ENCODE data around the gene EDC4.
"Not testable (repeated sequence)": the region's sequence is repeated elsewhere in the genome, so short reads cannot be mapped to it uniquely, and the experiment has no call there.

EDC4 gene

DNA sequence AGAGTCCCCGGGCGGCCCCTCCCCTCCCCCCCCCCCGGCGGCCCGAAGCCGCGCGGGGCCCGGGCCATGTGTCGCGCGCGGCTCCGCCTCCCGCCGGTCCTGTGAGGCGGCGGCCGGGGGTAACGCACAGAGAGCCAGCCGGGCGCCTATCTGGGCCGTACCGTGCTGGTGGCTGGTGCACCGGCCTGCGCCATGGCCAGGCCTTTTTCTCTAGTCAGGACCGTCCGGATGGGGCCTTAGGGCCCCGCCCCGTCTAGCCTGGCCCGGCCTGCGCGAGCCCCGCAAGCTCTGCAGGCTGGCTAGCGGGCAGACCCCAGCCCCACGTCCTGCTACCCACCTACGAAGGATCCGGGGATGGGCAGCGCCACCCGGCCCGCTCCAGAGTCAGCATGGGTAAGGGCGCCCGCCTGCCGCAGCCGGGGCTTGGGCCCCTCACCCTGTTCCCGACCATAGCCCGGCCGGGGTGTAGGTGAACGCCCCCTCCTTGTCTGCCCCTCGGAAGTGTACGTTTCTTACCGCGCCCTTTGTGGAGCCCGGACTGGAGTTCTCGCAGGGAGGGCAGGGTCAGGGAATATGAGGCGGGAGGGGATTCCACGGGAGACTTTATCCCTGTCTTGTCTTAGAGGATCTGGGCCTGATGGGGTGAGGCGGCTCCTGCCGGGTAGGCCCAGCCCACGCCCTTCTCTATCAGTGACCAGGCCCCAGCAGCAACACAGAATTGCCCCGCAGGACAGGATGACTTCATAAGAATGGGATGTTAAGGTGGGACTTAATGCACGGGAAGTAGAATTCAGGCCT lies 25.6 kb upstream of the EDC4 start, which contains the start of gene CENPT:
Gene CENPT (minus strand): TSS at position 630 of the 798 bp plus-strand sequence. CDS start 13,834 bp downstream, outside the sequence.
- DNase-seq: peak; percentile 57

DNA sequence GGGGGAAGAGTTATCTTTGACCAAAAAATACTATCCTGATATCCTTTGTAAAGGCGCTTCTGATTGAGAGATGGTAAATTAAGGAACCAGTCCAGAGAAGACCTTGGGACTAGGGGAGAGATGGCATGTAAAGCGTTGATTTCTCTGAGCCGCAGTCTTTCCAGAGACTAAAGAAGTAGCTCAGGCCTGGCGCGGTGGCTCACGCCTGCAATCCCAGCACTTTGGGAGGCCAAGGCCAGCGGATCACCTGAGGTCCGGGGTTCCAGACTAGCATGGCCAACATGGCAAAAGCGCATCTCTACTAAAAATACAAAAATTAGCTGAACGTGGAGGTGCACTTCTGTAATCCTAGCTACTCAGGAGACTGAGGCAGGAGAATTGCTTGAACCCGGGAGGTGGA lies 24.7 kb upstream of the EDC4 start:
- DNase-seq: no peak

DNA sequence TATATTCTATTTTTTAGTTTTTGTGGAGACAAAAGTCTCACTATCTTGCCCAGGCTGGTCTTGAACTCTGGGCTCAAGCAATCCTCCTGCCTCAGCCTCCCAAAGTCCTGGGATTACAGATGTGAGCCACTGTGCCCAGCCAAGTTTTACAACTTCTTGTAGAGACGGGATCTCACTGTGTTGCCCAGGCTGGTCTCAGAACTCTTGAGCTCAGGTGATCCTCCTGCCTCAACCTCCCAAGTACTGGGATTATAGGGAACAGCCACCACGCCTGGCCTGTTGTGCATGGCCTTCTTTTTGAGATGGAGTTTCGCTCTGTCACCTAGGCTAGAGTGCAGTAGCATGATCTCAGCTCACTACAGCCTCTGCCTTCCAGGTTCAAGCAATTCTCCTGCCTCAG lies 19.2 kb upstream of the EDC4 start:
- no peak for DNase-seq

DNA sequence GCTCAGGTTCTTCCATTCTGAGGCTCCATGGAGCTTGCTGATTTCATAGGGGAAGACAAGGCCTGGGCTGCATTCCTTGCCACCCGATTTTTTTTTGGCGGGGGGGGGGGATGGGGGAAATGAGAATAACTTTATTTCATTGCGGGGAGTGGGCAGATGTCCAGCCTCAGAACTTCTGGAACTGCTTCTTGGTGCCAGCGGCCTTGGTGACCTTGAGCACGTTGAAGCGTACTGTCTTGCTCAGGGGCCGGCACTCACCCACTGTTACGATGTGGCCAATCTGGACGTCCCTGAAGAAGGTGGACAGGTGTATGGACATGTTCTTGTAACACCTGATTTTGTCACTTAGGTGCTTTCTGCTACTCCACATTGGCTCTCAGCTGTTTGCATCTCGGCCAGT lies 17.1 kb upstream of the EDC4 start:
- no peak for DNase-seq

DNA sequence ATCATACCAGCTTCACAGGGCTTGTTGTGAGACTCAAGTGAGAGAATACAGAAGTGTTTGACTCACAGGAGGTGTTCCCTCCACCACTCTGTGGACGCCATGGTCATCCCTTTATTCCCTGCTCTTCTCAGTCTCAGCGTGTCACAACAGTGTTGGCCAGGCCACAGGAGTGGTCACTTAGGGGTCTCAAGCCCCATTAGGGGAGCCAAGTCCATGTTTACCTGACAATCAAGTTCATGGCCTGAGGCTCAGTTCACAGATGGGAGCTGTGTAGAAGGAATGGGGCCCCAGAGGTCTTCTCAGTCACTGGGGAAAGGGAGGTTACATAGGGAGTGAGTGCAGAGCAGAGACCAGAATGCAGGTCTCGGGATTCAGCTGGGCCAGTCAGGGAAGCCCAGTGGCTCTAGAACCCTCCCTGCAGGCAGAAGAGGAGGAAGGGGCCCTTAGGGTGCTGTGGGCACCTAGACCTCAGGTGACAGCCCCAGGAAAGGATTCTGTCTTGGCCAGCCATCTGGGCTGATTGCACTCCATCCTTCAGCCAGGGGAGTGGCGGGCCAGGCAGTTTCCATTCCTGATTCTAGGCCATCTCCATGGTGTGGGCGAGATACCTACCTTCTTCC lies 15.8 kb upstream of the EDC4 start:
- no peak for DNase-seq

DNA sequence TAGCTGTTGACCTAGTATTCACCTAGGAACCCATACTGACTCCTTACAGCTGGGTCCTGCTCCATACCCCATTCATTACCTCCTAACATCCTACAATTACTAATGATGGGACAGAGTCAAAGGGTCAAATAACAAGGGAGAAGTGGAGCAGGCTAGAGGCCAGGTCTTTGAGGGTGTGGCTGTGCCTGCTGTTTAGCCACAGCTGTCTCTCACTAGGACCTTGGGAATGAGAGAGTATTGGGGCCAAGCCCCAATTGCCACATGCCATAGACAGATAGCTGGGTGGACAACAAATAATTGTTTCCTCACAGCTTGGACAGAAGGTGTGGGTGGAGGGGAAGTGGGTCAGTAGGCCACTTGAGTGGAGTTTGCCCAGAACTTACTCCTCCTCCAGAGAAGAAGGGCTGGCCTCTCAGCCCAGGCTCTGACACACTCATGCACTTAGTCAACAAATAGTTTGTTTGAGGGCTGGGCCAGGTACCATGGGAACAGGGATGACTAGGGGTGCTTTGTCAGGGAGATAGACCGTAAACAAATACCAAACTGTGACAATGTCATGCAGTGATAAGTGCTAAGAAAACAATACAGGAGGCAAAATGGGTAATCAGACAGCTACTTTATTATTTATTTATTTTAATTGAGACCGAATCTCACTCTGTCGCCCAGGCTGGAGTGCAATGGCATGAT lies 15.2 kb upstream of the EDC4 start:
- peak; percentile 81 for DNase-seq

DNA sequence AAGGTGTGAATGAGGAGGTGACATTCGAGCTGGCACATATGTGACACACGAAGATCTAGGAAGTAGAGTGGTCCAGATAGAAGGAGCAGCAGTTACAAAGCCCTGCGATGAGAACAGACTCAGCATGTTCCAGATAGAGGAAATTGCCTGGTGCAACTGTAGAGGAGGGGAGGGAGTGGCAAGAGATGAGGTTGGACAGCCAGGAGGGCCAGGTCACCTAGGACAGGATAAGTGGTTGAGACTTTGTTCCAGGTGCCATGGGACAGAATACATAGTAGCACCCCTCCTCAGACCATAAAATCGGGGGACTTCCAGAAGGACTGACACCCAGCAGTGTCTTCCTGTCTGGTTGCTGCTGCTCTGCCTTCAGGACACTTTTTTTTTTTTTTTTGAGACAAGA lies 14.4 kb upstream of the EDC4 start:
- no peak for DNase-seq

DNA sequence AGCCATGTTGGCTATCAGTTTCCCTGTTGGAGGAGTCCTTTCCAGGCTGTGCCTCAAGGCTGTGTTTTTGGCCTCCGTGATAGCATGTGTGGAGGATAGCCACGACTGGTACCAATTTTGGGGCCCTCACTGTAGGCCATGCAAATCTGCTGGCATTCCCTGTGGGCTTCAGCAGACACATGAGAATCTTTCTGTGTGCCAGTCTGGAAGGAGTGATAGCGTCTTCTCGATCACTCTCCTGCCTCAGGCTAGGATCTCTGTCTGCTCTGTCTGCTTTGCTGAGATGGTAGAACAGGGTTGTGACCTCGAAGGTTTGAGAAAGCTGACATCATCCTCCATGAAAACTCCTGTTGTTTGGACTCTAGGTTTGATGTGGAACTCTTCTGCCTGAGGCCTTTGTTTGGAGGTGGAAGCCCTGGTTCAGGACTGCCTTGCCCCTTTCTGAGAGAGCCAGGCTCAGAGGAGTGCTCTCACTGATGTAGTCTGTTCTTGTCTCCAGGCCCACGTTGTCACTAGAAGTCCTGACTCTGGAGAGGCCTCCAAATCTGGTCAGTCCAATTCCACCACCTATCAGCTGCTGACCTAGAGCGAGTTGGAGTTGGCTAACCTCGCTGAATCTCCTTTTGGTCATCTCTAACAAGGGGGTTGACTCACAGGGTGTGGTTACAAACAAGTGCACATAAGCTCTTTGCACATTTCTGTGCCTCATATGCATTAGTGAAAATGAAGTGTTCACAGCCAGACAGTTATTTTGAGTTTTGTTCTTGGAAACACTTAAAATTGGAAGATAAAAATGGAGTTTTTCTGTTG lies 12.1 kb upstream of the EDC4 start:
- no peak for DNase-seq

DNA sequence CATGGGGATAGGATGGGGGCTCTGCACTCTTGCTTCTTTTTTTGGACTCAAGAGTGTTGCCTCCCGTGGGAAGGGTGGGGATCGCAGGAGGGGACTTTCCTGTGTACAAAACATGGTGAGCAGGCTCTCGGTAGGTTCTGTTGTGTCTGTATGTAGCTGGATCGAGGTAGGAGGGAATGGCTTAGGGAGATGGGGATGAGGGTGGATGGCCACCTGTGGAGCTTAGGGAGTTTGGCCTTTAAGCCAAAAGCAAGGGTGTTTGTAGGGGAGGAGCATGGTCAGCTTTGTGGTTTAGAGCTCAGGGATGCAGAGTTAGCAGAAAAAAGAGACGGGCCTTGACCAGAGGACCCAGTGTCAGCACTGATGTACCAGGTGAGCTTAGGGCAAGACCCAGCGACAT lies 11.0 kb upstream of the EDC4 start:
- no peak for DNase-seq

DNA sequence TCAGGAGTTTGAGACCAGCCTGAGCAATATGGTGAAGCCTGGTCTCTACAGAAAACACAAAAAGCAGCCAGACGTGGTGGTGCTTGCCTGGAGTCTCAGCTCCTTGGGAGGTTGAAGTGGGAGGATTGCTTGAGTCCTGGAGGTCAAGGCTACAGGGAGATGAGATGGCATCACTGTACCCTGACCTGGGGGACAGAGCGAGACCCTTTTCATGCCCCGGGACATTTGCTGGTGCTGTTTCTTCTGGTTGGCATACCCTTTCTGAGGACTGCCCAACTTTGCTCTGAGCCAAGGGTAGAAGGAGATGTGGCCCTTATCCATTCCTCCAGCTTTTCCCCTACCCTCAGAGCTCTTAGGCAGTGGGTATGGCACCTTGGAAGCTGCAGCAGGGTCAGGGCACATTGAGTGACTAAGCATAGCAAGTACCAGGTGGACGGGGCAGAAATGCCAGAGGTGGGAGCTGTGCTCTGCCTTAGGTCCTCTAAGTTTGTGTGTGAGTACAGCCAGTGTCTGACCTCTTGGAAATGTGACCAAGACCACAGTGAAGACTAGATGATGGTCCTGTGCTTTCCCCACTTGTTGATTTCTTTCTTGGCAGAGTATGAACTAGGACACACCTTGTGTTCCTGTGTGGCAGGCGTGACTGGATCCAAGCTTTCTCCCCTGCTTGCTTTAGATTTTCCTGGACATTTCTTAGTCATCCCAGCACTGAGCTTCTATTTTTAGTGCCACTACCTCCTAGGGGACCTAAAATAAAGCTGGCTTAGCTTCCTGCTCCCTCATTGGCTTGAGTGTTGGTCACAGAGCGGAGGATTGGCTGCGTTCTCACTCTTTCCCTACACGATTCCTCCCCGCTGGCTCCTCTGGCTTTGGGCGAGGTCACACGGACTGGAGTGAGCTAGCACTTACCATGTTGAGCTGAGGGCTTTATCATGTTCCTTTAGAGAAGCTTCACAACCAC lies 9.9 kb upstream of the EDC4 start:
- peak; percentile 60 for DNase-seq

DNA sequence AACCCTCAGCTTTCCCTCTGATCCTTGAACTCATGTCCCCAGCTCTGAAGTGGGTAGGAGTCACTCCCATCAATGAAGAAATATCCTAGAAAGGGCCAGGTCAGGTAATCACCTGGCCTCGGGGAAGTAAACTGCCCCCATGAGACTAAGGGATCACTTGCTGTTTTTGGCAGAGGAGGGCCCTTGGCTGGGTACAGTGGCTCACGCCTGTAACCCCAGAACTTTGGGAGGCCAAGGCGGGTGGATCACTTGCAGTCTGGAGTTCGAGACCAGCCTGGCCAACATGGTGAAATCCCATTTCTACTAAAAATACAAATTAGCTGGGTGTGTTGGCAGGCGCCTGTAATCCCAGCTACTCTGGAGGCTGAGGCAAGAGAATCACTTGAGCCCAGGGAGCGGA lies 8.8 kb upstream of the EDC4 start:
- DNase-seq: not testable (repeated sequence)

DNA sequence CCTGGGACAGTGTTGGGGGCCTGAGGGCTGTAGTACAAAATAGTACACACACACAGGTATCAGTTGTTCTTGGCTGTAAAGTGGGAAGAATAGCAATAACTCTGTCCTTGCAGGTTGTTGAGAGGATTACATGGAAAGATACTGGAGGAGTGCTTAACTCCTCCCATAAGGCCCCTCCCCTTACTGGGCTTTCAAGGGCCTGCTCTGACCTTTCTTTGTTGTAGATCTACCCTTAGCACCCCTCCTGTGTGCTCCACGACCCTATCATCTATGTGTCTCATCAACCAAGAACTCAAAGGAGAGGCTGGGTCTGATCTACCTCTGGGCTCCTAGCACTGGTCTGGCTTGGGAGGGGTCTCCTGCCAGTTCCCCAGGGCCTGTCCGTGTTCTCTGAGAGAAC lies 8.3 kb upstream of the EDC4 start:
- DNase-seq: no peak

DNA sequence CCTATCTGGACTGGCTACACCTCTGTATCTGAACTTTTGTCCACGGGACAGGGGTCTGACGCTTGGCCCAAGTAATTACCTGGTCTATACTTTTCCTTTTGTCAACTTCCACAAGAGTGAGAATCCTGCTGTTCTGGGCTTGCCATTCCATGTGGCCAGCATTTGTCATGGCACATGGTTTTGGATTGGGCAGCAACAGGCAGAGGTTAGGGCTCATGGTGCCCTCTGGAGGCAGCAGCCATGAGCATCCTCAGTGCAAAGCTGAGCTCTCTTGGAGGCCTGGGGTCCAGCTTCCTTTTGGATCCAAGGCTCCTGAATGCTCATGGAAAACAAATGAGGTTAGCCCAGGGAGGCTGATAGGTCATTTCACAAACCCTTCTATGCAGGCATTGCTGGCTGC lies 7.5 kb upstream of the EDC4 start:
- DNase-seq: peak; percentile 28

DNA sequence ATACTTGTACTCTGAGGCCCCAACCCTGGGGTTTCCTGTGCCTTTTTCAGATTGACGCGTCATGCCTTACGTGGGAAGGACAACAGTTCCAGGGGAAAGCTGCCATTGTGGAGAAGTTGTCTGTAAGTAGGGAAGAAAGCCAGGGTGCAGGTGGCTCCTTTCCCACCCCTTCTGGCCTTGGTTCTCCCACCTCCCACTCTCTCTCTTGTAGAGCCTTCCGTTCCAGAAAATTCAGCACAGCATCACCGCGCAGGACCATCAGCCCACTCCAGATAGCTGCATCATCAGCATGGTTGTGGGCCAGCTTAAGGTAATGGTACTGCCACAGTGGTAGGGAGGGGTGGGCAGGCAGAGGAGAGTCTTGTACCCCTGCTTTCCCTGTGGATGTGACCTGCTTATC lies 4.6 kb upstream of the EDC4 start:
- DNase-seq: no peak

DNA sequence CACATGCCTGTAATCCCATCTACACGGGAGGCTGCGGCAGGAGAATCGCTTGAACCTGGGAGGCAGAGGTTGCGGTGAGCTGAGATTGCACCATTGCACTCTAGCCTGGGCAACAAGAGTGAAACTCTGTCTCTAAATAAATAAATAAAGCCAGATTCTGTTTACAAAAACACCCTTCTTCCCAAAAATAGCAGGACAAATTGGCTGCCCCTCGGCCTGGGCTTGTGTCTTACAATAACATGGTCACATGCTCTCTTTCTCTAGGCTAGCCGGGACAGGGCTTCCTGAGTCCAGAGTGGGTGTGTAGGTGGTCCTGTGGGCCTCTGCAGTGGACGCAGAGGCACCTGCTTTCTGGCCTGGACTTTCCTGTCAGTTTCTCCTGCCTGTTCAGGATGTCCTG lies 3.2 kb upstream of the EDC4 start:
- no peak for DNase-seq

DNA sequence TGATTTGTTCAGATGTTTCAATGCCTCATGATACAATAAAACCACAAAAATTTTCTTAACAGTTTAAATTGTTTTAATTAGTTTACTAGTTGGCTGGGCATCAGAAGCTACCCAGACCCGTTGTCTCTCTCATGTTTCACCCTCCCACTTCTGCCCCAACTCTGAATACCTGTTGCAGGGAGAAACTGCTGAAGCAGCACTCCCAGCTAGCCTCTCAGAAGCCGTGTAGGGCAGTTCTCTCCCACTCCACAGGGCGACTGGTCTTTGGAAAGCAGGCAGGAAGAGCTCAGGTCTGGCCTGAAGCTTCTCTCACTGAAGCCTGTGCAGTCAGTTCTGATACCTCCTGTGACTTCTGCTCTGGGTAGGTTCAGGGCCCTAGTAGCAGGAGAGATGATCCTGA lies 1.6 kb upstream of the EDC4 start:
- DNase-seq: no peak

DNA sequence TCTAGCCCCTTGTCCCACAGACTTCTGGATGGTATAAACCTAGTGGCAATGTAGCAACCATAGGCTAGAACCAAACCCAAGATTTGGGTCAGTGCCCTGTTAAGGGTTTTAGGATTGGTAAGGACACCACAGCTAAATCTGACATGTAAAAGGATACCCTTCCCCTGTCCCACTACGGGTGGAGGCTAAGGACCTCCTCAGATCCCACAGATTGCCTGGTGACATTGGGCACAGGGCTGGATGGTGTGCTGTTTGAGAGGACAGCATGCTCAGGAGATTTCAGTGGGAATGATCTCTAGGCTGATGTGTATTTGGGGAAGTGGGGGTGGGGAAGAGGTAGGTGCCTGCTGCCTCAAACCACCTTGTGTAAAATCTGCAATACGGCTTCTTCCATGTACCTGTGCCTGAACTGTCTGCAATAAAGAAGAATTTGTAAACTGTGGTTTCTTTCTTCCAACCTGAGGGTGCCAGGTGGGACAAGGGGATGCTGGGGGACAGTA lies 671 bp upstream of the EDC4 start:
- no peak for DNase-seq

DNA sequence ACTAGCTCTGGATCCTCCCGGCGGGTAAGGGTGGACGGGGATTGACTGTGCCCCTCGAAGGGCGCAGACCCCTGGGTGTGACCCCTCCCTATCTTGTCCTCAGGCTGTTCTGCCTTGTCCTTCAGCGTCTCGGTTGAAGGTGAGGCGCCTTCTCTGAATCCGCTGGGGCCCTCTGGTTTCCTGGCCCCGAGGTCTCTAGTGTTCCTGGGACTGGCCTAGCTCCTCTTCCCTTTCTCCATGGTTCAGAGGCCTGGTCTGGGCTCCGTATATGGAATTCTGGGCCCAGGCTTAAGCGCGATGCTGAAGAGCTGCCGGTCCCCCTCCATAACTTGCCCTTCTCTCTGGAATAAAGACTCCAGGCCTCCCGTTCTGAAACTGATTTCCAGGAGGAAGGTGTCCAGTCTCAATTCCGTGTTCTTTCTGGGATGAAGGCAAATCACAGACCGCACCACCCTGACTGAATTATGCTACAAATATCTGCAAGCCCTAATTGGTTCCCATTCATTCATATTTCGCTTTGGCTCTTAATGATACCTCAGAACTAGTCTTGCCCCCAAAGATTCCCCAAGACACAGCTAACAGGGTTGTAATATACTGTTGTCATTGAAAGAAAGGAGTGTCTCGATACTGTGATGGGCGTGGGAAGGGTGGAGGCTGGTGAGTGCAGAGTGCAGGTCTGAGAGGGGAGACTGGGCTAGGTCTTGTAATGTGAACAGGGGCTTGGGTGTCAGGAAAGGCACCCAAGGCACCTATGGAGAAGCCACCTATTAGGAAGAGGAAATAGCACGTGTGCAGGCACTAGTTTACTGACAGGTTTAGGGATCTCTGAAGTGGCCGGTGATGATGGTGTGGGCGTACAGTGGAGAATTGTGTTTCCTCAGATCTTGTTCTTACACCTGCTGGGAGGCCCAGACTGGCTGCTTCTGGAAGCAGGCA lies 851 bp downstream of the EDC4 start:
- DNase-seq: no peak

DNA sequence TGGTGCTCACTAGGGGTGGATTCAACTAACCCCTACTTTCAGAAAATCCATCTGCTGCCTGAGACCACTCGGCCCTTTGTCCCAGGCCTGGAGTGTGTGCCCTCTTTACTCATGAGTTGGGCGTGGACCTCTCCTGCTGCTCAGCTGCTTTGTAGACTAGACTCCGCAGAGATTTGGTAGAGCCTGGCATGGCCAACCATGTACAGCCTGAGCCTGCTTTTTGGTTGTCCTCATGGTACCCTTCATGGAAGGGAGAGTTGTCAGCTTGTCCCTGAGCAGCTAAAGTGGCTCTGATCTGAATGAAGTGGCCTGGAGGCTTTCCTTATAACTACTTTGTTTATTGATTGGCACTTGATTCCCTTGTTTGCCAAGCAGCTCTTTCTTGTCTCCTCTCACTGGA lies 1.5 kb downstream of the EDC4 start:
- DNase-seq: no peak

DNA sequence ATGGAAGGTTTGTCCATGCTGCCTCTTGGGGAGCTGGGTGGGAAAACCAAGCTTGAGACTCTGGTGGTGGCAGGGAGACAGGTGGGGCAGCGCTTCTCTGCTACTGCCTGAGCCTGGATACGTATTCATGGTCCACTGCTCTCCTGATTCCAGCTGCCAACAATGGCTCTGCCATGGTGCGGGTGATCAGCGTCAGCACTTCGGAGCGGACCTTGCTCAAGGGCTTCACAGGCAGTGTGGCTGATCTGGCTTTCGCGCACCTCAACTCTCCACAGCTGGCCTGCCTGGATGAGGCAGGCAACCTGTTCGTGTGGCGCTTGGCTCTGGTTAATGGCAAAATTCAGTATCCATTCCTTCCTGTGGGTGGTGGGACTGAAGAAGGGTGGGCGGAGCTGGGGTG lies 4.2 kb downstream of the EDC4 start:
- DNase-seq: no peak

DNA sequence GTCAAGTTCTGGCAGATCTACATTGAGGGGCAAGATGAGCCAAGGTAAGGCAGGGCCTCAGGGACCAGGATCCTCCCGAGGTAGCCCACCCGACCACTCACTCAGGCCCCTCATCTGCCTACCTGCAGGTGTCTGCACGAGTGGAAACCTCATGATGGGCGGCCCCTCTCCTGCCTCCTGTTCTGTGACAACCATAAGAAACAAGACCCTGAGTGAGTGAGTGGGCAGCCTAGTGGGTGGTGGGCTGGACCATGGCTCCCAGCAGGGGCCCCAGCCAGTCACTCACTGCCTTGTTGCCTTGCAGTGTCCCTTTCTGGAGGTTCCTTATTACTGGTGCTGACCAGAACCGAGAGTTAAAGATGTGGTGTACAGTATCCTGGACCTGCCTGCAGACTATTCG lies 5.4 kb downstream of the EDC4 start:
- DNase-seq: no peak
